GM12878 (cell line): ENCODE data around the gene TRIM71. TPM values are rescaled to one million over a fixed set of nuclear protein-coding genes. Genes with fewer than 3 reads are reported as not detected.

Source experiments
- ATAC-seq: fragments of 200-7000 bp; cut with Tn5 transposase; 3 replicates; pipeline ENCODE4 v1.9.1; 2020; ENCODE audit warnings: mild to moderate bottlenecking, moderate library complexity
- BruUV-seq: library from RNA; stranded (reverse); fragments of 400-500 nt; replicated peaks from 2 replicates; lab custom pipeline; 2021; lab: Mats Ljungman, UMichigan
- CTCF ChIA-PET: fragments of 300-600 bp; sonication (Branson Sonifier 250); formaldehyde crosslinking; extraction: SDS; loops from one replicate; lab custom pipeline; 2021; ENCODE audit warnings: inconsistent platforms; lab: Yijun Ruan, JAX
- POLR2A ChIA-PET: fragments of 350-600 bp; formaldehyde crosslinking; extraction: SDS; loops from one replicate; lab custom pipeline; 2021; ENCODE audit warnings: inconsistent platforms; lab: Charles Lee
- RAD21 ChIA-PET: fragments of 300-600 bp; sonication (Branson Sonifier 250); formaldehyde crosslinking; loops from one replicate; lab custom pipeline; 2023; ENCODE audit warnings: antibody characterized with exemption; ENCODE audit not compliant: unreplicated experiment; lab: Charles Lee
- SMC1A ChIA-PET: fragments of 300-600 bp; sonication (Branson Sonifier 250); formaldehyde crosslinking; loops from one replicate; lab custom pipeline; 2023; ENCODE audit not compliant: unreplicated experiment, uncharacterized antibody; lab: Charles Lee
- DNase-seq: peaks from one replicate; pipeline ENCODE4 v3.0.0-alpha.2; 2011; ENCODE audit warnings: low read depth, low spot score
- FAIRE-seq: peaks from 3 replicates; lab custom pipeline; 2011; peaks lifted over from hg19 to GRCh38; lab: Jason Lieb, UNC
- H2AFZ ChIP-seq: 2 replicates; pipeline ENCODE4 v1.6.0; 2011; ENCODE audit warnings: low read depth, low read length, control low read depth; ENCODE audit not compliant: control insufficient read depth
- H3K27ac ChIP-seq: 2 replicates; pipeline ENCODE4 v1.5.1; 2011; ENCODE audit warnings: control low read depth; ENCODE audit not compliant: control insufficient read depth, insufficient read depth
- H3K27me3 ChIP-seq, 2 experiments: replicated peaks in 1 of 2; 2 replicates each; pipeline versions ENCODE4 v1.6.0 to v1.6.1; 2011; ENCODE audit warnings: low read length in 1 of 2; ENCODE audit not compliant: control insufficient read depth in 2 of 2, insufficient read depth in 2 of 2
- H3K36me3 ChIP-seq, 2 experiments: 2 replicates each; pipeline ENCODE4 v1.5.1; 2011; ENCODE audit warnings: low read length in 1 of 2; ENCODE audit not compliant: control insufficient read depth in 2 of 2, insufficient read depth in 2 of 2
- H3K4me1 ChIP-seq: 2 replicates; pipeline ENCODE4 v1.6.1; 2011; ENCODE audit warnings: mild to moderate bottlenecking, low read length, moderate library complexity, mixed read lengths; ENCODE audit not compliant: control insufficient read depth, insufficient read depth
- H3K4me2 ChIP-seq: 2 replicates; pipeline ENCODE4 v1.6.0; 2011; ENCODE audit warnings: control low read depth; ENCODE audit not compliant: control insufficient read depth, insufficient read depth
- H3K4me3 ChIP-seq: fragments of 200-600 bp; sonication (generic); 2 replicates; pipeline ENCODE4 v1.5.1; 2016
- H3K79me2 ChIP-seq: 2 replicates; pipeline ENCODE4 v1.6.0; 2011; ENCODE audit warnings: low read length; ENCODE audit not compliant: control insufficient read depth, insufficient read depth
- H3K9ac ChIP-seq: 2 replicates; pipeline ENCODE4 v1.8.0; 2011; ENCODE audit warnings: low read length, control low read depth, mixed read lengths; ENCODE audit not compliant: control insufficient read depth, insufficient read depth
- H3K9me3 ChIP-seq: replicated peaks from 3 replicates; pipeline ENCODE4 v1.5.1; 2011; ENCODE audit warnings: mild to moderate bottlenecking, low read length; ENCODE audit not compliant: control insufficient read depth, insufficient read depth
- H4K20me1 ChIP-seq: 2 replicates; pipeline ENCODE4 v1.6.0; 2011; ENCODE audit not compliant: control insufficient read depth, insufficient read depth
- BHLHE40 ChIP-seq, 2 experiments: fragments of 450-650 bp in 1 of 2; IDR thresholded peaks; 2 replicates each; pipeline ENCODE4 v1.6.1; 2011 to 2017; ENCODE audit warnings: low read depth in 2 of 2, borderline replicate concordance in 1 of 2, improper control_type of control experiment in 1 of 2, low read length in 1 of 2, mild to moderate bottlenecking in 1 of 2
- CHD2 ChIP-seq: IDR thresholded peaks from 2 replicates; pipeline ENCODE4 v1.6.1; 2011; ENCODE audit warnings: low read depth, low read length, improper control_type of control experiment, borderline replicate concordance
- DPF2 ChIP-seq: fragments of 450-650 bp; IDR thresholded peaks from 2 replicates; pipeline ENCODE4 v1.6.1; 2017; ENCODE audit warnings: mild to moderate bottlenecking
- EED ChIP-seq: sonication (generic); IDR thresholded peaks from 2 replicates; pipeline ENCODE4 v1.6.1; 2016; ENCODE audit warnings: antibody characterized with exemption, low read depth
- HDAC6 ChIP-seq: fragments of 200-600 bp; sonication (generic); IDR thresholded peaks from one replicate; pipeline ENCODE4 v1.8.0; 2017; ENCODE audit warnings: antibody characterized with exemption; ENCODE audit not compliant: unreplicated experiment
- MYC ChIP-seq: IDR thresholded peaks from 2 replicates; pipeline ENCODE4 v1.6.1; 2011; ENCODE audit warnings: mild to moderate bottlenecking, low read length, moderate library complexity, inconsistent platforms; ENCODE audit not compliant: insufficient read depth, insufficient replicate concordance, insufficient read length, severe bottlenecking
- NFIC ChIP-seq: IDR thresholded peaks from 2 replicates; pipeline ENCODE4 v1.6.1; 2012; ENCODE audit warnings: low read depth, mild to moderate bottlenecking, inconsistent platforms, low read length, moderate library complexity
- NFXL1 ChIP-seq: fragments of 450-650 bp; IDR thresholded peaks from 2 replicates; pipeline ENCODE4 v1.6.1; 2017; ENCODE audit warnings: antibody characterized with exemption, mild to moderate bottlenecking, borderline replicate concordance
- NFYB ChIP-seq: IDR thresholded peaks from 2 replicates; pipeline ENCODE4 v1.6.1; 2011; ENCODE audit warnings: low read depth, mild to moderate bottlenecking, low read length, improper control_type of control experiment, moderate library complexity; ENCODE audit not compliant: insufficient read depth
- POU2F2 ChIP-seq: IDR thresholded peaks from 3 replicates; pipeline ENCODE4 v1.6.1; 2011; ENCODE audit warnings: low read depth, mild to moderate bottlenecking, low read length, borderline replicate concordance
- PRDM15 ChIP-seq: fragments of 450-650 bp; formaldehyde crosslinking; IDR thresholded peaks from 2 replicates; pipeline ENCODE4 v1.4.0; 2020; ENCODE audit warnings: mild to moderate bottlenecking, moderate library complexity
- RAD51 ChIP-seq: fragments of 450-650 bp; IDR thresholded peaks from 2 replicates; pipeline ENCODE4 v1.6.1; 2016; ENCODE audit warnings: moderate library complexity, mild to moderate bottlenecking, inconsistent platforms
- SIN3A ChIP-seq: IDR thresholded peaks from 2 replicates; pipeline ENCODE4 v1.6.1; 2012; ENCODE audit warnings: low read depth, low read length, improper control_type of control experiment
- SUZ12 ChIP-seq: fragments of 200-600 bp; sonication (generic); IDR thresholded peaks from one replicate; pipeline ENCODE4 v1.6.1; 2018; ENCODE audit warnings: antibody characterized with exemption, mild to moderate bottlenecking; ENCODE audit not compliant: unreplicated experiment
- TCF12 ChIP-seq: IDR thresholded peaks from 2 replicates; pipeline ENCODE4 v1.6.1; 2011; ENCODE audit warnings: low read depth, mild to moderate bottlenecking, low read length
- ZNF622 ChIP-seq: fragments of 450-650 bp; IDR thresholded peaks from 2 replicates; pipeline ENCODE4 v1.6.1; 2017; ENCODE audit warnings: mild to moderate bottlenecking, inconsistent platforms
- ZZZ3 ChIP-seq: IDR thresholded peaks from 2 replicates; pipeline ENCODE4 v1.6.1; 2011; ENCODE audit warnings: low read depth; ENCODE audit not compliant: control insufficient read depth, insufficient read length
- WGBS: methylation state at CpG from one replicate; pipeline ENCODE4 v1.1.6; 2016; ENCODE audit warnings: low lambda C conversion rate; ENCODE audit not compliant: insufficient replicate concordance, insufficient coverage; ENCODE audit errors: missing lambda C conversion rate; 5-methylcytosine and 5-hydroxymethylcytosine counted together
- in situ Hi-C: fragments of 300-500 bp; cut with MboI; formaldehyde crosslinking; loops from 9 replicates; pipeline ENCODE4 v1.14.3; 2018; ENCODE audit warnings: mixed read lengths
- intact Hi-C: fragments of 100-400 bp; cut with micrococcal nuclease; formaldehyde crosslinking; loops from one replicate; pipeline ENCODE4 v1.14.2; 2022; ENCODE audit not compliant: unreplicated experiment
- polyA plus RNA-seq, 11 experiments: library from polyadenylated mRNA; depleted of rRNA in 4 of 11; unstranded in 6 of 11; stranded (reverse) in 5 of 11; fragments of >200 nt; fragmentation: Nextera tagmentation in 4 of 11; fragmentation: Illumina TruSeq in 1 of 11; extraction: Ambion mirVana in 4 of 11; extraction: Trizol in 1 of 11; gene quantifications; 1 replicate in 1 of 11; 2 replicates in 10 of 11; pipeline versions ENCODE4 v1.2.1 to v1.2.3, GENCODE V29; 2011 to 2016; ENCODE audit warnings: inconsistent platforms in 2 of 11, missing spikeins in 2 of 11, low read depth in 1 of 11
- total RNA-seq, 4 experiments: library from RNA; depleted of rRNA in 3 of 4; stranded (reverse); fragments of >200 nt in 3 of 4; fragmentation: Illumina TruSeq in 1 of 4; extraction: Trizol in 1 of 4; gene quantifications; 2 replicates each; pipeline versions ENCODE4 v1.2.1 to v1.2.3, GENCODE V29; 2013 to 2021
- TF ChIP-seq, protein P1 (sequence below): fragments of 450-650 bp; IDR thresholded peaks from 2 replicates; pipeline ENCODE4 v1.6.1; 2016; ENCODE audit warnings: mild to moderate bottlenecking

Gene TRIM71
- total and polyA plus RNA-seq, 10 of the 15 experiments (the other 5 are each of a cell fraction or from before 2014, with no cell fraction given) = 0.02 to 1.8 (median 0.16) TPM

GRCh38 chr3:32817257-32817557, 590 bp upstream of the TRIM71 start (continued):
- no peak for TF ChIP-seq PRDM15 (CRISPR knock-in tag)
- TF ChIP-seq ZZZ3 = no peak
- peak; percentile 31 for TF ChIP-seq SUZ12
- peak in 1 of 2 experiments; percentile 88; a peak in 2 of 4 replicates for TF ChIP-seq BHLHE40 (IDR thresholded peaks at IDR 0.05; ENCODE audit: borderline replicate concordance in 1 of 2, low read depth in 2 of 2, low read length in 1 of 2)
- no peak for TF ChIP-seq MYC
- peak; percentile 16 for TF ChIP-seq HDAC6
- TF ChIP-seq, all 136 proteins: peak for 4

- no peaks in the 10 kb centered on the region for H3K36me3 ChIP-seq
- TF ChIP-seq HDAC6 = peak; percentile 93
- TF ChIP-seq TCF12 = no peak
- no peak for TF ChIP-seq ZNF622
- no peak for TF ChIP-seq RAD51
- TF ChIP-seq DPF2 = no peak
- TF ChIP-seq CHD2 = no peak
- TF ChIP-seq POU2F2 = no peak
- no peak for TF ChIP-seq NFYB
- no peak for TF ChIP-seq SIN3A
- TF ChIP-seq BHLHE40 (IDR thresholded peaks at IDR 0.05; ENCODE audit: borderline replicate concordance in 1 of 2, low read depth in 2 of 2, low read length in 1 of 2) = peak in 1 of 2 experiments; percentile 2; a peak in 1 of 4 replicates
- TF ChIP-seq, protein P1, sequence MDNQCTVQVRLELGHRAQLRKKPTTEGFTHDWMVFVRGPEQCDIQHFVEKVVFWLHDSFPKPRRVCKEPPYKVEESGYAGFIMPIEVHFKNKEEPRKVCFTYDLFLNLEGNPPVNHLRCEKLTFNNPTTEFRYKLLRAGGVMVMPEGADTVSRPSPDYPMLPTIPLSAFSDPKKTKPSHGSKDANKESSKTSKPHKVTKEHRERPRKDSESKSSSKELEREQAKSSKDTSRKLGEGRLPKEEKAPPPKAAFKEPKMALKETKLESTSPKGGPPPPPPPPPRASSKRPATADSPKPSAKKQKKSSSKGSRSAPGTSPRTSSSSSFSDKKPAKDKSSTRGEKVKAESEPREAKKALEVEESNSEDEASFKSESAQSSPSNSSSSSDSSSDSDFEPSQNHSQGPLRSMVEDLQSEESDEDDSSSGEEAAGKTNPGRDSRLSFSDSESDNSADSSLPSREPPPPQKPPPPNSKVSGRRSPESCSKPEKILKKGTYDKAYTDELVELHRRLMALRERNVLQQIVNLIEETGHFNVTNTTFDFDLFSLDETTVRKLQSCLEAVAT = no peak
- no peak for TF ChIP-seq EED
- TF ChIP-seq NFIC = no peak
- no peak for TF ChIP-seq NFXL1
These were observed 602 bp downstream of the TRIM71 start for GRCh38 chr3:32818229-32818969.

More at GRCh38 chr3:32818229-32818969, 602 bp downstream of the TRIM71 start:
- ATAC-seq (peak; percentile 38), FAIRE-seq (no peak), DNase-seq (no peak)
- Histone ChIP-seq H3K79me2 (no peaks in the 10 kb centered on the region), H3K27me3 (peaks cover 16 to 19% of the 10 kb centered on the region in 2 experiments), H3K4me2 (no peak overlapping the region), H3K9me3 (no peaks in the 10 kb centered on the region), H3K27ac (no peak overlapping the region), H3K9ac (no peak overlapping the region), H3K4me1 (no peaks in the 10 kb centered on the region), H3K4me3 (no peak overlapping the region), H4K20me1 (no peaks in the 10 kb centered on the region), H2AFZ (no peak overlapping the region)
- POLR2A ChIA-PET = no interaction called here
- CTCF ChIA-PET = no interaction called here
- intact Hi-C loops (loop anchor here (10.0 kb wide), 1 partner anchor 86 kb away; no protein-coding TSS in a partner anchor), in situ Hi-C loops (no loop called here)
- no TSS peak for BruUV-seq
- WGBS = 55% methylated on average over 62 of the region's 111 CpGs
- SMC1A ChIA-PET = no interaction called here
- RAD21 ChIA-PET = no interaction called here
